ENCODE results near the gene KRTAP3-3.

The KRTAP3-3 gene

DNA sequence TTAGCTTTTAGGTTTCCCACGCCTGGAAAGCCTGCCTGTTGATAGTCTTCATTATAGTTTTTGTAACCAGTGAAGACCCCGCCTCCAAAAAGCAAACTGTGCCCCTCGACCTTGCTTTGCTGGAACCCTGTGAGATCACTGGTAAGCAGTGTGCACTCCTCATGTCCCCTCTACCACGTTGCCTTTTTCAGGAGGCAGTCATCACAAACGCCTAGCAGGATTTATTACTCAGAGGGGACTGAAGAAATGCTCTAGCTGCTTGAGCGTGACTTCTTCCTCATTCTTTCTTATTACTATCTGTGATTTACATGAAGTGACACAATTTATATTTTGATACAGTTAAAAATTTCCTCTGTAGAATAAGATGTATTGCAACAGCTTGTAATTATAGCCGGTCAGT, 21.5 kb upstream of the KRTAP3-3 start:
- Histone ChIP-seq H4K91ac (ENCODE audit: low read depth, low read length) (no peak overlapping the region), H3K18ac (ENCODE audit: low read length) (no peak overlapping the region), H2BK120ac (ENCODE audit: insufficient read depth, low read length, poor library complexity) (no peak overlapping the region), H3K4me3 (ENCODE audit: low read depth, low read length) (no peak overlapping the region), H2BK5ac (ENCODE audit: low read depth, low read length, poor library complexity) (no peak overlapping the region), H2AFZ (ENCODE audit: insufficient read depth, low read length, poor library complexity) (no peak overlapping the region), H3K79me2 (ENCODE audit: control insufficient read depth, insufficient read depth, low read length, poor library complexity) (no peaks in the 10 kb centered on the region), H3K4me2 (ENCODE audit: low read length) (no peak overlapping the region), H3K36me3 (ENCODE audit: control insufficient read depth in 1 of 2, insufficient read depth in 2 of 2, low read length in 2 of 2) (no peaks in the 10 kb centered on the region), H3K4me1 (ENCODE audit: control insufficient read depth in 1 of 2, insufficient read depth in 2 of 2, low read length in 2 of 2) (no peaks in the 10 kb centered on the region), H3K9me3 (ENCODE audit: insufficient read depth, low read depth, low read length) (no peaks in the 10 kb centered on the region), H3K27me3 (ENCODE audit: insufficient read depth, low read length) (no peaks in the 10 kb centered on the region), H3K14ac (ENCODE audit: low read length) (no peak overlapping the region), H2AK5ac (ENCODE audit: low read length) (no peak overlapping the region), H3K23ac (ENCODE audit: low read length) (no peak overlapping the region), H2BK12ac (ENCODE audit: low read length) (no peak overlapping the region), H3K9ac (ENCODE audit: low read length) (no peak overlapping the region), H4K12ac (ENCODE audit: low read depth, low read length) (no peak overlapping the region), H4K8ac (ENCODE audit: low read depth, low read length) (no peak overlapping the region), H3K79me1 (ENCODE audit: low read length) (no peaks in the 10 kb centered on the region), H3K4ac (ENCODE audit: low read depth, low read length) (no peak overlapping the region), H3K27ac (ENCODE audit: low read depth, low read length) (no peak overlapping the region)
- DNase-seq, result no peak
- WGBS (ENCODE audit: extremely low coverage, insufficient coverage, insufficient read length), result no CpG with 5 or more reads among the region's 7 CpGs

GRCh38 chr17:41013606-41014005, 19.6 kb upstream of the KRTAP3-3 start:
- H4K12ac ChIP-seq (ENCODE audit: low read depth, low read length), result no peak overlapping the region

DNA sequence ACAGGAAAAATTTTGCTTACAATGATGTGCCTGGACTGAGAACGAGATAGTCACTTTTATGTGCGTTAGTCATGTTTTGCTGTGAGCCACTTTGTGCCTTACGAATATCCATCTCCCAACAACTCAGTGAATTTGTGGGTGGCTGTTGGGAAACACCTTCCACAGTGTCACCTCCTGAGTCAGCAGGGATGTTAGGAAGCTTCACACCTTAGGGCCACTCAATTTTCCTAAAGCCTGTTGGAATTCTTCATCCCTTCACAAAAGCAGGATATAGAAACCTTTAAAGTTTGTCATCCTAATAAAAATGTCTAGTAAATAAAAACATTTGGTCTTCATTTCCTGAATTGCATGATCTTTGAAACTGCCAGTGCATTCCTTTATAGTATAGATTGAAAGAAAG, 19.2 kb upstream of the KRTAP3-3 start:
- Histone ChIP-seq H3K4me3 (ENCODE audit: low read depth, low read length) (no peak overlapping the region), H3K4me1 (ENCODE audit: control insufficient read depth in 1 of 2, insufficient read depth in 2 of 2, low read length in 2 of 2) (peaks cover 4% of the 10 kb centered on the region in 2 experiments), H3K79me2 (ENCODE audit: control insufficient read depth, insufficient read depth, low read length, poor library complexity) (no peaks in the 10 kb centered on the region), H3K4ac (ENCODE audit: low read depth, low read length) (no peak overlapping the region), H3K9me3 (ENCODE audit: insufficient read depth, low read depth, low read length) (no peaks in the 10 kb centered on the region), H3K9ac (ENCODE audit: low read length) (no peak overlapping the region), H2AFZ (ENCODE audit: insufficient read depth, low read length, poor library complexity) (no peak overlapping the region), H3K27ac (ENCODE audit: low read depth, low read length) (no peak overlapping the region), H4K91ac (ENCODE audit: low read depth, low read length) (no peak overlapping the region), H3K36me3 (ENCODE audit: control insufficient read depth in 1 of 2, insufficient read depth in 2 of 2, low read length in 2 of 2) (no peaks in the 10 kb centered on the region), H4K8ac (ENCODE audit: low read depth, low read length) (no peak overlapping the region), H3K18ac (ENCODE audit: low read length) (no peak overlapping the region), H3K27me3 (ENCODE audit: insufficient read depth, low read length) (no peaks in the 10 kb centered on the region), H3K23ac (ENCODE audit: low read length) (no peak overlapping the region), H2BK120ac (ENCODE audit: insufficient read depth, low read length, poor library complexity) (no peak overlapping the region), H2BK12ac (ENCODE audit: low read length) (no peak overlapping the region), H3K4me2 (ENCODE audit: low read length) (no peak overlapping the region), H2AK5ac (ENCODE audit: low read length) (no peak overlapping the region), H3K14ac (ENCODE audit: low read length) (no peak overlapping the region), H2BK5ac (ENCODE audit: low read depth, low read length, poor library complexity) (no peak overlapping the region), H4K12ac (ENCODE audit: low read depth, low read length) (no peak overlapping the region), H3K79me1 (ENCODE audit: low read length) (peaks cover 2% of the 10 kb centered on the region)
- no peak for DNase-seq
- WGBS (ENCODE audit: extremely low coverage, insufficient coverage, insufficient read length), result no CpG with 5 or more reads among the region's 3 CpGs

More at GRCh38 chr17:41013606-41014005, 19.6 kb upstream of the KRTAP3-3 start:
- Histone ChIP-seq H2AK5ac (ENCODE audit: low read length) (no peak overlapping the region), H3K27ac (ENCODE audit: low read depth, low read length) (no peak overlapping the region), H3K9me3 (ENCODE audit: insufficient read depth, low read depth, low read length) (no peaks in the 10 kb centered on the region), H3K18ac (ENCODE audit: low read length) (no peak overlapping the region), H3K36me3 (ENCODE audit: control insufficient read depth in 1 of 2, insufficient read depth in 2 of 2, low read length in 2 of 2) (no peaks in the 10 kb centered on the region), H3K23ac (ENCODE audit: low read length) (no peak overlapping the region), H3K4me3 (ENCODE audit: low read depth, low read length) (no peak overlapping the region), H3K79me2 (ENCODE audit: control insufficient read depth, insufficient read depth, low read length, poor library complexity) (no peaks in the 10 kb centered on the region), H3K9ac (ENCODE audit: low read length) (no peak overlapping the region), H3K14ac (ENCODE audit: low read length) (no peak overlapping the region), H3K27me3 (ENCODE audit: insufficient read depth, low read length) (no peaks in the 10 kb centered on the region), H2AFZ (ENCODE audit: insufficient read depth, low read length, poor library complexity) (no peak overlapping the region), H3K79me1 (ENCODE audit: low read length) (peaks cover 2% of the 10 kb centered on the region), H2BK120ac (ENCODE audit: insufficient read depth, low read length, poor library complexity) (no peak overlapping the region), H3K4ac (ENCODE audit: low read depth, low read length) (no peak overlapping the region), H2BK12ac (ENCODE audit: low read length) (no peak overlapping the region), H3K4me1 (ENCODE audit: control insufficient read depth in 1 of 2, insufficient read depth in 2 of 2, low read length in 2 of 2) (peaks cover 4% of the 10 kb centered on the region in 2 experiments), H4K91ac (ENCODE audit: low read depth, low read length) (no peak overlapping the region), H3K4me2 (ENCODE audit: low read length) (no peak overlapping the region), H2BK5ac (ENCODE audit: low read depth, low read length, poor library complexity) (no peak overlapping the region), H4K8ac (ENCODE audit: low read depth, low read length) (no peak overlapping the region)
- WGBS (ENCODE audit: extremely low coverage, insufficient coverage, insufficient read length), result no CpG with 5 or more reads among the region's 1 CpG
- DNase-seq, result no peak

DNA sequence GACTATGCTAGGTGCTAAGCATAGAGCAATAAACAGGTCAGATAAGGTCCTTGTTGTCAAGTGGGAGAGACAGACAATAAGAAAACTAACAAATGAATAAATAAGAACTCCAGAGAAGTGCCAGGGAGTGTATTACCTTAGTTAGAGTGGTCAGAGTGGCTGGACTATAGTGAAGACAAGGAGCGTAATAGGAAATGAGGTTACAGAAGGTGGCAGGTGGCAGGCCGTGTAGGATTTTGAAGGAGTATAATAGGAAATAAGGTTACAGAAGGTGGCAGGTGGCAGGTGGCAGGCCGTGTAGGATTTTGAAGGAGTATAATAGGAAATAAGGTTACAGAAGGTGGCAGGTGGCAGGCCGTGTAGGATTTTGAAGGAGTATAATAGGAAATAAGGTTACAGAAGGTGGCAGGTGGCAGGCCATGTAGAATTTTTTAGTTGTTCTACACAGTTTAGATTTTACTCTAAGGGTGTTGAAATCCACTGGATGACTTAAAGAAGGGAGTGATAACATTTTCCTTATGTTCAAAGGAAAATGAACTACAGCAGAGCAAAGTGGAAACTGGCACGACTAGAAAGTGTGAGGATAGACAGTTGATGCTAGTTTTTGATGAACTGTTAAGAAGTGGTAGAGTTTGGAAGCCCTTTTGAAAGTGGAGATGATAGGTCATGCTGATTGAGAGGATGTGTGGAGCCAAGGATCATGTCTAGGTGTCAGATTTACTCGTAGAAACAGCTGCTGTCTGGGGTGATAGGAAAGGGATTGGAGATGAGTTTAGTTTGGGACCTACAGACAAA, 18.6 kb upstream of the KRTAP3-3 start:
- no peak overlapping the region for H2AFZ ChIP-seq (ENCODE audit: insufficient read depth, low read length, poor library complexity)
- H3K4ac ChIP-seq (ENCODE audit: low read depth, low read length), result no peak overlapping the region
- no peaks in the 10 kb centered on the region for H3K79me2 ChIP-seq (ENCODE audit: control insufficient read depth, insufficient read depth, low read length, poor library complexity)
- peaks cover 2% of the 10 kb centered on the region for H3K79me1 ChIP-seq (ENCODE audit: low read length)
- no peaks in the 10 kb centered on the region for H3K36me3 ChIP-seq (ENCODE audit: control insufficient read depth in 1 of 2, insufficient read depth in 2 of 2, low read length in 2 of 2)
- H3K27ac ChIP-seq (ENCODE audit: low read depth, low read length), result no peak overlapping the region
- H3K14ac ChIP-seq (ENCODE audit: low read length), result no peak overlapping the region
- no peak overlapping the region for H4K8ac ChIP-seq (ENCODE audit: low read depth, low read length)
- no peak for DNase-seq
- no CpG with 5 or more reads among the region's 6 CpGs for whole genome bisulfite sequencing (ENCODE audit: extremely low coverage, insufficient coverage, insufficient read length)
- H3K4me2 ChIP-seq (ENCODE audit: low read length), result no peak overlapping the region
- H3K9ac ChIP-seq (ENCODE audit: low read length), result no peak overlapping the region
- H3K4me3 ChIP-seq (ENCODE audit: low read depth, low read length), result no peak overlapping the region
- no peaks in the 10 kb centered on the region for H3K9me3 ChIP-seq (ENCODE audit: insufficient read depth, low read depth, low read length)
- H3K18ac ChIP-seq (ENCODE audit: low read length), result no peak overlapping the region
- no peak overlapping the region for H4K12ac ChIP-seq (ENCODE audit: low read depth, low read length)
- no peak overlapping the region for H2BK12ac ChIP-seq (ENCODE audit: low read length)
- H3K23ac ChIP-seq (ENCODE audit: low read length), result no peak overlapping the region
- H2BK120ac ChIP-seq (ENCODE audit: insufficient read depth, low read length, poor library complexity), result no peak overlapping the region
- no peak overlapping the region for H2BK5ac ChIP-seq (ENCODE audit: low read depth, low read length, poor library complexity)
- H3K27me3 ChIP-seq (ENCODE audit: insufficient read depth, low read length), result no peaks in the 10 kb centered on the region
- H2AK5ac ChIP-seq (ENCODE audit: low read length), result no peak overlapping the region
- H4K91ac ChIP-seq (ENCODE audit: low read depth, low read length), result no peak overlapping the region
- H3K4me1 ChIP-seq (ENCODE audit: control insufficient read depth in 1 of 2, insufficient read depth in 2 of 2, low read length in 2 of 2), result peaks cover 4% of the 10 kb centered on the region in 2 experiments

Measured in trophoblast cell (in vitro differentiated cells and primary cell).